ENCODE results near the gene GPR176.

GRCh38 chr15:39787479-39787878 is 132.6 kb downstream of the GPR176 start:
- TF ChIP-seq CTCF (IDR thresholded peaks at IDR 0.05) (no peak), EZH2 (IDR thresholded peaks at IDR 0.05) (no peak), EZH2phosphoT487 (IDR thresholded peaks at IDR 0.05) (no peak)

Measured in neural progenitor cell (in vitro differentiated cells).